WI38 (cell line): ENCODE measurements around the gene CCSER2.
"Not testable (repeated sequence)": the region's sequence is repeated elsewhere in the genome, so short reads cannot be mapped to it uniquely, and the experiment has no call there.

Experiments used
- H3K4me3 ChIP-seq: 2 replicates; pipeline ENCODE4 v1.5.1; 2011; ENCODE audit warnings: low read depth, mild to moderate bottlenecking, control low read depth, low read length
- TF ChIP-seq, protein P1 (sequence below): IDR thresholded peaks from 2 replicates; pipeline ENCODE4 v1.5.1; 2012; ENCODE audit warnings: low read depth, mild to moderate bottlenecking, control low read depth, low read length

Gene CCSER2

DNA sequence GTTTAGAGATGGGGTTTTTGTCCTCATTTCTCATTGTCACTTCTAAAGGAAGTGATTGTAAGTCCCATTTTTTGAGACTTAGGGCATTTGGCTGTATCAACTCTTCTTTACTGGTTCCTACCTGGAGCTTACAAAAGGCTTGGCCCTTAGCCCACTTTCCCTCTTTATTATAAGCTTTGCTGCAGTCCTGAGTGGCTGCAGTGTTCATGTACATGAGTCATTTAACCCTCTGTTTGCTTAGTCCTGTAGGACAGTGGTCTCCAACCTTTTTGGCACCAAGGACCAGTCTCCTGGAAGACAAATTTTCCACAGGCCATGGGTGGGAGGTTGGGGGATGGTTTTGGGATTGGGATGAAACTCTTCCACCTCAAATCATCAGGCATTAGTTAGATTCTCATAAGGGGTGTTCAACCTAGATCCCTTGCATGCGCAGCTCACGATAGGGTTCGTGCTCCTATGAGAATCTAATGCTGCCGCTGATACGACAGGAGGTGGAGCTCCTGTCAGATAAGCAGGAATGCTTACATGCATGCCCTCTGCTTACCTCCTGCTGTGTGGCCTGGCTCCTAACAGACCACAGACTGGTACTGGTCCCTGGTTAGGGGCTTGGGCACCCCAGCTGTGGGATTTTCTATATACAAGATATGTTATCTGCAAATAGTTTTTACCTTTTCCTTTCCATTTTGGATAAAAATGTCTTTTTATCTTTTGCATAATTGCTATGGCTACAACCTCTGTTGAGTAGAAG lies 99.7 kb downstream of the CCSER2 start:
- H3K4me3 ChIP-seq = no peak overlapping the region
- TF ChIP-seq, protein P1, sequence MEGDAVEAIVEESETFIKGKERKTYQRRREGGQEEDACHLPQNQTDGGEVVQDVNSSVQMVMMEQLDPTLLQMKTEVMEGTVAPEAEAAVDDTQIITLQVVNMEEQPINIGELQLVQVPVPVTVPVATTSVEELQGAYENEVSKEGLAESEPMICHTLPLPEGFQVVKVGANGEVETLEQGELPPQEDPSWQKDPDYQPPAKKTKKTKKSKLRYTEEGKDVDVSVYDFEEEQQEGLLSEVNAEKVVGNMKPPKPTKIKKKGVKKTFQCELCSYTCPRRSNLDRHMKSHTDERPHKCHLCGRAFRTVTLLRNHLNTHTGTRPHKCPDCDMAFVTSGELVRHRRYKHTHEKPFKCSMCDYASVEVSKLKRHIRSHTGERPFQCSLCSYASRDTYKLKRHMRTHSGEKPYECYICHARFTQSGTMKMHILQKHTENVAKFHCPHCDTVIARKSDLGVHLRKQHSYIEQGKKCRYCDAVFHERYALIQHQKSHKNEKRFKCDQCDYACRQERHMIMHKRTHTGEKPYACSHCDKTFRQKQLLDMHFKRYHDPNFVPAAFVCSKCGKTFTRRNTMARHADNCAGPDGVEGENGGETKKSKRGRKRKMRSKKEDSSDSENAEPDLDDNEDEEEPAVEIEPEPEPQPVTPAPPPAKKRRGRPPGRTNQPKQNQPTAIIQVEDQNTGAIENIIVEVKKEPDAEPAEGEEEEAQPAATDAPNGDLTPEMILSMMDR = no peak

DNA sequence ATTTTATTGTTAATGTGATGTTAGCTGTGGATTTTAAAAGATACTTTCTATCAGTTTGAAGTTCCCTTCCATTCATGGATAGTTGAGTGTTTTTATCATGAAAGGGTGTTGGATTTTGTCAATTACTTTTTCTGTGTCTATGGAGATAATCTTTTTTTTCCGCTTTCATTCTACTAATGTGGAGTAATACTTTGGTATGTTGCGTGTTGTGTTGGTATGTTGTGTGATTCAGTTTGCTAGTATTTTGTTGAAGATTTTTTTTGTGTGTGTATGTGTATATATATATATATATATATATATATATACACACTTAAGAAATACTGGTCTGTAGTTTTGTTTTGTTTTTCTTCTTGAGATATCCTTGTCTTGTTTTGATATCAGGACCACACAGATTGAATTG lies 100.3 kb downstream of the CCSER2 start:
- TF ChIP-seq, protein P1 = no peak
- no peak overlapping the region for H3K4me3 ChIP-seq

DNA sequence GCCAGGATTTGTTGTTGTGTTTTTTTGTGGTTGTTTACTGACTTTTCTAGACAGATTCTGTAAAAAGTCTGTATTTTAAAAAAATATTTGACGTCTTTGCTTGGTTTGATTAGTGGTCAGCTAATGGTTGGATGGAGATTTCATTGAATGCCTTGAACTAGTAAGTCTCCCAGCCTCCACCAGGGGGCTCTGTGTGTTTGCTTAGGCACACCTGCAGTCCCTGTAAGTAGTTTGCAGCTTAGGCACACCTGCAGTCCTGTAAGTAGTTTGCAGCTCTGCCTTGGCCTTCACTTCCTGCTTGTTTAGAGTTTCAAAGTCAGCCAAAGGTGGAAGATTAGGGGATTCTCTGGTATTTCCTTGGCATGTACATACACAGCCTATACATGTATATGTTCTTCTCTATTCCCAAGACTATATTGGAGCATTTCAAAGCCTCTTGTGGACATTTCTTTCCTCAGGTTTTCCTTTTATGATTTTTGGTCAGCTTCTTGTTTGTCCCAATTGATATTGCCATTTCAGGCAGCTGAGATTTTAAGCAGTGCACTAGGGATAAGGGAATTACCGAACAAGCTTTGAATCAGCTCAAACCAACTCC lies 101.6 kb downstream of the CCSER2 start:
- TF ChIP-seq, protein P1 = peak; percentile 62
- H3K4me3 ChIP-seq = no peak overlapping the region

DNA sequence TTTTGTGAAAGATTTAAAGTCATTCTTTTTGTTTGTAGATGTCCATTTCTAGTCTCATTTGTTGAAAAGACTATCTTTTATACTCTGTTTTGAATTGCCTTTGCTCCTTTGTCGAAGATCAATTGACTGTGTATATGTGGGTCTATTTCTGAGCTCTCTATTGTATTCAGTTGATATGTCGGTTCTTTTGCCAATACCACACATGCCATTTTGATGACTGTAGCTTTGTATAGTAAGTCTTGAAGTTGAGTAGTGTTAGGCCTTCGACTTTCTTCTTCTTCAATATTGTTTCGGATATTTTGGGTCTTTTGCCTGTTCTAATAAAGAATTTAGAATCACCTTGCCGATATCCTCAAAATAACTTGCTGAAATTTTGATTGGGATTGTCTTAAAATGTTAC lies 104.5 kb downstream of the CCSER2 start:
- TF ChIP-seq, protein P1 = no peak
- H3K4me3 ChIP-seq = no peak overlapping the region

DNA sequence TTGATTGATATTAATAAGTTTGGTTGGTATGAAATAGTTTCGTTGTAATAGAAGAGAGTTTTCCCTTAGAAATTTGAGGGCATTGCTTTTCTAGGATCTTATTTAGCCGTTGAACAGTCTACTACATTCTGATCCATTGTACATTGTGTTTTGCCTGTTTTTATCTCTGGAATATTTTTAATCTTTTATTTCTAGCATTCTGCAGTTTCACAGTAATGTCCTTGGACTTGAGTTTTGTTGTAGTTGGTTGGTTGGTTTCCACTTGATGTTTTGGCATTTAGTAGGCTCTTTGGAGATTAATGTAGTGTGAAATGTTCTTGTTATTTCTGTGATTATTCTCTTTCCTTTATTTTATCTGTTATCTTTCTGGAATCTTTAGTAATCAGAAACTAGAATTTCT lies 112.4 kb downstream of the CCSER2 start:
- no peak overlapping the region for H3K4me3 ChIP-seq
- TF ChIP-seq, protein P1 = no peak

DNA sequence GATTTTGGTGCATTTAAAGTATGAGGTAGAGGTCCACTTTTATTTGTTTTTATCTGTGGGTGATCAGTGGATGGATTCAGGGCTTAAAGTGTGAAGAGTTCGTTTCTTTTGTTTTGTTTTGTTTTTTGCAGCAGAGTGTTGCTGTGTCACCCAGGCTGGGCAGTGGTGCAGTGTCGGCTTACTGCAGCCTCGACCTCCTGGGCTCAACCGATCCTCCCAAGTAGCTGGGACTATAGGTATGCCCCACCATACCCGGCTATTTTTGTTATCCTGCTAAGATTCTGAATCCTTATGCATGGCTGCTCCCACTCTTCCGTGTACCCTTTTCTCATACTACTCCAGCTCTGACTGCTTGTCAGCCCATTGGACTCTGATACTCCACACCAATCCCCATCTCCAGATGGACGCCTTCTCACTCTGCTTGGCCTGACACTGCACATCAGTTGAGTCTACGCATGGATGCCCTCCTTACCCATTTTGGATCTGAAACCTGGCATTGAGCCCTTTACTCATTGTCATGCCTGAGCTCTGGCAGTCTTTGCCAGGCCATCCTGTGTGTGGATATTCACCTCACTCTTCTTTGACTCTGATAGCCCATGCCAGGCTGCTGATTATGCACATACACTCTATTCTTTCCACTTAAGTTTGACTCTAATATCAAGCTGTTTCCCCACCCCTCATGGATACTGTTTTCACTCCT lies 119.5 kb downstream of the CCSER2 start:
- H3K4me3 ChIP-seq = no peak overlapping the region
- TF ChIP-seq, protein P1 = no peak

DNA sequence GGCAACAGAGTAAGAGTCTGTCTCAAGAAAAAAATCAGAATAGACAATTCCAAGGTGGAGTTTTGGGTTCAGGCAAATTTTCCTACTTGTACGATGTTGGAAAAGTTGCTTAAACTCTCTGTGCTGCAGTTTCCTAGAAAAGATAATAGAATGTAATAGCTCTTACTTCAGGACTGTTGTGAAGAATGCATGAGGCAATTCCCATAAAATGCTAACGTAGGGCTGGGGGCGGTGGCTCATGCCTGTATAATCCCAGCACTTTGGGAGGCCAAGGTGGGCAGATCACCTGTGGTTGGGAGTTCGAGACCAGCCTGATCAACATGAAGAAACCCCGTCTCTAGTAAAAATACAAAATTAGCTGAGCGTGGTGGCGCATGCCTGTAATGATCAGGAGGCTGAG lies 121.0 kb downstream of the CCSER2 start:
- H3K4me3 ChIP-seq = not testable (repeated sequence)
